AG10803 (cell line): ENCODE data around the gene ACKR1.

Experiments used
- DNase-seq: peaks from one replicate; pipeline ENCODE4 v3.0.0; 2010; ENCODE audit warnings: low read depth
- H3K4me3 ChIP-seq: 2 replicates; pipeline ENCODE4 v1.5.1; 2011; ENCODE audit warnings: mild to moderate bottlenecking, low read length, control low read depth
- TF ChIP-seq, protein P1 (sequence below): conservative IDR thresholded peaks from 2 replicates; pipeline ENCODE4 v1.5.1; 2011; ENCODE audit warnings: mild to moderate bottlenecking, low read length, control low read depth, inconsistent platforms

The ACKR1 gene

DNA sequence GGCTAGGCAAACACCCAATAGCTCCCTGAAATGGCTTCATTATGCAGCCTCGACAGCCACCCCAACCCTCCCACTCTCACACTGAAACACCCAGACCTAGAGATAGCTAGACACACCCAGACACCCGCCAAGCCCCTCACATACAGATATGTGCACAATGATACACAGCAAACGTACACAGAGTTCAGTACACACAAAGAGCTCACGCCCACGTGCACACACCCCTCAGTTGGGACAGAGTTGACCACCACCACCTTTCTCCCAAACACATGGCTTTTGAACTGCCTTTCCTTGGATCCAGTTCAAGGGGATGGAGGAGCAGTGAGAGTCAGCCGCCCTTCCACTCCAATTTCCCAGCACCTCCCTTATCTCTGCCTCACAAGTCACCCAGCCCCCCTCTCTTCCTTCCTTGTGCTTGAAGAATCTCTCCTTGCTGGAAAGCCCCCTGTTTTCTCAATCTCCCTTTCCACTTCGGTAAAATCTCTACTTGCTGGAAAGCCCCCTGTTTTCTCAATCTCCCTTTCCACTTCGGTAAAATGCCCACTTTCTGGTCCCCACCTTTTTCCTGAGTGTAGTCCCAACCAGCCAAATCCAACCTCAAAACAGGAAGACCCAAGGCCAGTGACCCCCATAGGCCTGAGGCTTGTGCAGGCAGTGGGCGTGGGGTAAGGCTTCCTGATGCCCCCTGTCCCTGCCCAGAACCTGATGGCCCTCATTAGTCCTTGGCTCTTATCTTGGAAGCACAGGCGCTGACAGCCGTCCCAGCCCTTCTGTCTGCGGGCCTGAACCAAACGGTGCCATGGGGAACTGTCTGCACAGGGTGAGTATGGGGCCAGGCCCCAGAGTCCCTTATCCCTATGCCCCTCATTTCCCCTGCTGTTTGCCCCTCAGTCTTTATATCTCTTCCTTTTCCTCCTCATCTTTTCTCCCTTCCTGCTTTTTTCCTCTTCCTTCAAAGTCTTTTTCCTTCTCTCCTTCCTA lies at the start of gene ACKR1:
Gene ACKR1 (plus strand): TSS at position 715 of the 981 bp plus-strand sequence. CDS start 85 bp downstream, at position 800.
- TF ChIP-seq, protein P1, sequence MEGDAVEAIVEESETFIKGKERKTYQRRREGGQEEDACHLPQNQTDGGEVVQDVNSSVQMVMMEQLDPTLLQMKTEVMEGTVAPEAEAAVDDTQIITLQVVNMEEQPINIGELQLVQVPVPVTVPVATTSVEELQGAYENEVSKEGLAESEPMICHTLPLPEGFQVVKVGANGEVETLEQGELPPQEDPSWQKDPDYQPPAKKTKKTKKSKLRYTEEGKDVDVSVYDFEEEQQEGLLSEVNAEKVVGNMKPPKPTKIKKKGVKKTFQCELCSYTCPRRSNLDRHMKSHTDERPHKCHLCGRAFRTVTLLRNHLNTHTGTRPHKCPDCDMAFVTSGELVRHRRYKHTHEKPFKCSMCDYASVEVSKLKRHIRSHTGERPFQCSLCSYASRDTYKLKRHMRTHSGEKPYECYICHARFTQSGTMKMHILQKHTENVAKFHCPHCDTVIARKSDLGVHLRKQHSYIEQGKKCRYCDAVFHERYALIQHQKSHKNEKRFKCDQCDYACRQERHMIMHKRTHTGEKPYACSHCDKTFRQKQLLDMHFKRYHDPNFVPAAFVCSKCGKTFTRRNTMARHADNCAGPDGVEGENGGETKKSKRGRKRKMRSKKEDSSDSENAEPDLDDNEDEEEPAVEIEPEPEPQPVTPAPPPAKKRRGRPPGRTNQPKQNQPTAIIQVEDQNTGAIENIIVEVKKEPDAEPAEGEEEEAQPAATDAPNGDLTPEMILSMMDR: no peak
- no peak within 1 kb of the TSS for H3K4me3 ChIP-seq
- DNase-seq: no peak

- peak; percentile 91 for DNase-seq
- TF ChIP-seq, protein P1: peak; percentile 100
- peak overlapping the region; percentile 31 for H3K4me3 ChIP-seq
These were observed 43.5 kb upstream of the ACKR1 start for GRCh38 chr1:159161001-159161718.

GRCh38 chr1:159161719-159162026 lies 43.0 kb upstream of the ACKR1 start:
- DNase-seq: no peak
- TF ChIP-seq, protein P1: no peak
- H3K4me3 ChIP-seq: no peak overlapping the region

- H3K4me3 ChIP-seq: no peak overlapping the region
- DNase-seq: no peak
- TF ChIP-seq, protein P1: no peak
These were observed 42.0 kb upstream of the ACKR1 start for GRCh38 chr1:159162516-159163265.

- no peak overlapping the region for H3K4me3 ChIP-seq
- TF ChIP-seq, protein P1: no peak
- DNase-seq: no peak
These were observed 41.0 kb upstream of the ACKR1 start for GRCh38 chr1:159163614-159164228.

GRCh38 chr1:159168043-159168442 lies 36.6 kb upstream of the ACKR1 start:
- TF ChIP-seq, protein P1: no peak
- no peak for DNase-seq
- H3K4me3 ChIP-seq: no peak overlapping the region
